DMS 273 (cell line): ENCODE measurements around the gene SRPK1.
"Not testable (repeated sequence)": the region's sequence is repeated elsewhere in the genome, so short reads cannot be mapped to it uniquely, and the experiment has no call there.

Source experiments
- DNase-seq: peaks from one replicate; lab custom pipeline; 2025; ENCODE audit not compliant: unreplicated experiment; lab: John Stamatoyannopoulos, UW

The SRPK1 gene

DNA sequence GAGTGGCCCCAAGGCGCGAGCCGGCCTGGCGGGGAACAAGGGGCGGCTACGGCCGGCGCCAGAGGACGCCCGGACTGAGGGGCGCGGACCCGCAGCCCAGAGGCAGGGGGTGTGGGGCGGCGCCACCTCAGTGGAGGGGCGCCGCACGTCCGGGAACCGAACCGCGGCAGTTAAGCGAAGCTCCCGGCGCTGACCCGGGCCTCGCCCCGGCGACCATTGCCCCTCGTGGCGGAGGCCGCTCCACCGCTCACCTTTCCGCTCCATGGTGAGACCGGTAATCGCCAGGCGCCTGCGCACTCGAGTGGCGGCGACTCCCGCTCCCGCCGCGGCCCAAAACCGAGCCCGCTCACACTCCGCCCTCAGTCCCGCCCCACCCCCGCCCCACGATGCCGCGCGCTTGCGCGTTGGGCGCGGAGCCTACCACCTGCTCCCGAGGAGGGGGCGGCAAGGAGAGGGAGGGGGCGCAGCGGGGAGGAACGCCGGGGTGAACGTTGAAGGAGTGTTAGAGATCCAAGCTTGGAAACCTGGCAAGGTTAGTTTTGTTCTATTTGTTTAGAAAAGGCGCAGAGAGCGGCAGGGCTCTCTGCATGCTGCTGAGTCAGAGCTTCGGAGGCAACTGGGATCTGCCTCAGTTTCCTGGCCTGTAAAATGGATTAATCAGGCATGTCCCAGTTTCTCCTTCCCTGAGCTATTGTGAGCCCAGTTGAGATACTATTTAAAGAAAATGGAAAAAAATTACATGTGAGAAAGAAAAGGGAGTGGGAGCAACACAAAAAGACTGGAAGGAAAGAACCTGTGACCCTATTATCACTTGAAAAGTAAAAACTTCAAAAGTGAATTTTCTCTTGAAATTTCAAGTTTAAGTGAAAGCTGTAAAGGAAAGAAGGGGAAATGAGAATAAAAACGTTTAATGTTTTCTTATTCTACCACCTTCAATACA is at the start of gene SRPK1:
Gene SRPK1, minus strand, starts transcription at position 306 of the 940 bp plus-strand sequence. Its CDS starts 42 bp downstream, at position 264.
- peak; percentile 96 for DNase-seq

DNA sequence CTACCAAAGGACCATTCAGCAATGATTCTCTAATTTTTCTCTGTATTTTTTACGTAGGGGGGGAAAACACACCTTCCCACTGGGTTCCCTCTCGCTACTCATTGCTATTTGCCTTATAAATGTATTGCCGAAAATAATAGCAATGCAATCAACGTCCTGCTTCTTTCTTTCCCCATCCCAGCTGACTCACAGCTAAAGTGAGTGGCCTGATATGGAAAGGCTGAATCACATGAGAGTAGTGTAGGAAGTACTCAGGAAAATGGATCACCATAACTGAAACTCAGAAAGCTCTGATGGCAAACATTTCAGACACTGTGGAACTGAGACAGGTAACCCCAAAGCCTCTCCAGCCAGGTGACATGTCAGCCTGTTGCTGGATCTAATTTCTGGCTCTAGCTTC is 49.3 kb upstream of the SRPK1 start:
- DNase-seq: no peak

DNA sequence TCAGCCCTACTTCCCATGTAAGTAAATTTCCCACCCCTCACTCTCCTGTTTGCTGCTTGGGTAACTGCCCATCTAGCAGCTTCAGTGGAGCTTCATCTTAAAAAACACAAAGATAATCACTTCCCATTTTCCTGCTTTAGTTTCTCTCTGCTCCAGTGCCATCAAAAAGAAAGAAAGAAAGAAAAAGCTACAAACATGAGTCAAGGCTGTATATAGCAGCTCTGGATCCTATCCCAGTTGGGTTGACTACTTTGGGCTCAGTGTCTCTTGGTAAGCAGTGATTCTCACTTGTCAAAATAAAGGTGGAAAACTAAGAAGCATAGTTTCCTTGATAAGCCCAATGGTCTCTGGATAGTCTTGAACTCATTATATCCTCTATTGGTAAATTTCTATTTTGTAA is 48.7 kb upstream of the SRPK1 start:
- no peak for DNase-seq

DNA sequence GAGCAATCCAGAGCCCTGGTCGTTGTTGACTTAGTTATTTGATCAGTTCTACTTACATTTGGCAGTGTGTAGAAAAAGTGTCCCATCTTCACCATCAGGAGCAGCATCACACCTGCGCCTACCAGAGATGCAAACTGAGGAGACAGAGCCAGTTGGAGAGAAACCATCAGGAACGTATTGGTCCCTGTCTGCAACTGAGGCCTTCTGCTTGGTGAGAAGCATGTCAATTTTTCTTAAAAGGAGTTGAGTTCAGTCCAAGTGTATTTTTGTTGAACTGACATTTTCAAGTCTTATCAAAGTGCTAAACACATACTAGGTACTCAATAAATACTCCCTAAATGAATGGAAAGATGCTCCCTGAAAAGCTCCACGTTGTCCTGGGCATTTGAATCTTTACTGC is 47.9 kb upstream of the SRPK1 start:
- no peak for DNase-seq

DNA sequence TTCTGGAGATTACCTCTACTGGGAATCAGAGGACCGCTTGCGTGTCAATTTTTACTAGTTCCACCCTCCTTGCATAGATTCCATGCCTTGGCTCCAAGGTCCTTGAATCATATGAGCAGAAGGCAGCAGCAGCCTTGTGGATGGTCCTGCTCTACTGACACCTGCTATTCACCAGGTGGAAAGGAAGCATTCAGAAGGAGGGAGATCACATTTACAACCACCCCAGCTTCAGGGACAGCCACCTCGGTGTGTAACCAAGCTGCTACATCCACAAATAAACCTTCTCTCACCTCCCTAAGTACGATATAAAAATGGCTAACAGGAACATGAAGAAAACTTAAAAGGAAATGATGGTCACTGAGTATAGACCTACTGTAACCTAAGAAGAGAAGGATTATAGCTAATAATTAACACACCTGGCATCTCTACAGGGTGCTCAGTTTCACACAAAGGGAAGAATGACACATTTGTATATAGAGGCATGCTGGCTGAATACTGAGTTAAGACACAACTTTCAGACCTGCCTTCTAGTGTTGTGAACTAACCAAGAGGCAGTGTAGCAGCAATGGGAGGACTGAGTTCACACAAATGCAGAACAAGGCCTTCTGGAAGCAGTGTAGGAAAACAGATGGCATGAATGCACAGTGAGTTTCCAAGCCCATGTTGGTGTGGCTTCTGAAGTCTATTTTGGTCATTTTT is 46.3 kb upstream of the SRPK1 start:
- DNase-seq: peak; percentile 32

DNA sequence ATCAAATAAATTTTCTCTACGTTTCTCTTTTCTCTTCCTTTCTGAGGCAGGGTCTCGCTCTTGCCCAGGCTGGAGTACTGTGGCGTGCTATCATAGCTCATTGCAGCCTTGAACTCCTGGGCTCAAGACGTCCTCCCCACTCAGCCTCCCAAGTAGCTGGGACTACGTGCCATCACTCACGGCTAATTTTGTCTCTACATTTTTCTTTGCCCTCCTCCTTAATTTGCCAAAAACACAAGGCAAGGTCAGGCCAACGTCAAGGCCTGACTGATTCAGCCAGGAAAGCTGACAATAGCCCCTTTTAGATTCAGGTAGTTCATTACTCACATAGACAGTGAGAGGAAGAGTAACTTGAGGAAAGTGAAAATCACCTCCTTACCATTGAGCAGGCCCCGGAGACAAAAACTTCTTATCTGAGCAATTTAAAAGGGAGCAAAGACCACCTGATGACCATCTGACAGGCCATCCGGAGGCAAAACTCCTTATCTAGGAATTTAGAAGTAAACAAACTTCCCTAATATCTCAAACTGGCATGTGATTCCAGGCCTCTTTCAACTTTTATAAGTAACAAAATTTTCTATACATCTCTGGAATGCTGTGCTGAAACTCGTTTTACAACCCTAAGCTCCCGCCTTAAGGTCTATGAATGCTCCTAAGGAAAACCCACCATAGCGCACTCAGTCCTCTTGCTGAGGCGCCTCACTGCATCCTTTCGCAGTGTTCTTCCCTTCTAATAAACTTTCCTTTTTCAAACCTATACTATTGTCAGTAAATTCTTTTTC is 42.1 kb upstream of the SRPK1 start:
- no peak for DNase-seq

DNA sequence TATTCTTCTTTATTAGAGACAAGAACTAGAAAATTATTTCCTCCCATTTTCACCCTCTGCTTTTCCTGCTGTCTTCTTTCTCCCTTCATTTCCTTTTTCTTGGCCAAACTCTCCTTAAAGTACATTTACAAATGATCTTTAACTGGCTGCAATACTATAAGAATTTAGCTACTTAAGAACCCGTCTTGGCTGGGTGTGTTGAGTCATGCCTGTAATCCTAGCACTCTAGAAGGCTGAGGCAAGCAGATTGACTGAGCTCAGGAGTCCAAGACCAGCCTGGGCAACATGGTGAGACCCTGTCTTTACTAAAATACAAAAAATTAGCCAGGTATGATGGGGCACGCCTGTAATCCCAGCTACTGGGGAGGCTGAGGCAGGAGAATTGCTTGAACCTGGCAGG is 39.3 kb upstream of the SRPK1 start:
- DNase-seq: no peak

DNA sequence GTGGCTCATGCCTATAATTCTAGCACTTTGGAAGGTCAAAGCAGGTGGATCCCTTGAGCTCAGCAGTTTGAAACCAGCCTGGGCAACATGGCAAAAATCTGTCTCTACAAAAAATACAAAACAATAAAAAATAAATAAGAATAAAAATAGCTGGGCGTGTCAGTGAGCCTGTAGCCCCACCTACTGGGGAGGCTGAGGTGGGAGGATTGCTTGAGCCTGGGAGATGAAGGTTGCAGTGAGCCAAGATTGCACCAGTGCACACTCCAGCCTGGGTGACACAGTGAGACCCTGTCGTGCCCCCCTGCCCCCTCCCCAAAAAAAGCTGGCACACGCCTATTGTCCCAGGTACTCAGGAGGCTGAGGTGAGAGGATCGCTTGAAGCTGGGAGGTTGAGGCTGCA is 35.1 kb upstream of the SRPK1 start:
- peak; percentile 14 for DNase-seq

DNA sequence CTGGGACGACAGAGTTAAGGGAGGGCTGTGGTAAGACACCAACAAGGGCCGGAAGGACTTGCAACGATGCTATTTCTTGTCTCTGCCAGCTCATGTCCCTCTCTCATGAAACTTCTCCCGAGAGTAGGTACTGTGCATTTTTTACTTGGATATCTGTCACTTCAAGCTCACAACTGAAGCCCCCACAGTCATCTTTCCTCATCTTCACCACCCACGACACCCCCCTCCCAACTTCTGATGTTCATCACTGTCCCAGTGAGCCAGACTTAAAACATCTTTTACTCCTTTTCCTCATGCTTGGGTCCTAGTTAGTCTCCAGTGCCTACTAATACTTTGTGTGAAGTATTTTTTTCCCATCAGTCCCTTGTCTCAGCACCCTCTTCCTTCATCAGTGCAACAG is 34.6 kb upstream of the SRPK1 start:
- no peak for DNase-seq

DNA sequence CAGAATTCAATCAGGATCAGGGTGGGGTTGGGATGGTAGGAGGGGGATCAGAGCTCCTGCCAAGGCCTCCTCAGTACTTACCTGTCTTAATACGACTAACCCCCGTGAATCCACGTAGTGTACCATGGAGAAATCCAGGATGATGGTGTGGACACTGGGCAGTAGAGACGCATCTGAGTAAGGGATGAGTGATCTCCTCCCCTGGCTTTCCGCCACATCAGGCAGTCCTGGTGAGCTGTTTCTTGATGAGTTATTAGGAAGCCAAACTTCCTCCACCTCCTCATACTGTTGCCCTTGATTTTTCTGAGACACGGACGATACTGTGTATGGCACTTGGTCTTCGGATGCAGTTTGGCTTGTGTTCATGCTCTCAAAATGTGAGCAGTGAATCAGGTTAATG is 34.2 kb upstream of the SRPK1 start:
- DNase-seq: no peak

DNA sequence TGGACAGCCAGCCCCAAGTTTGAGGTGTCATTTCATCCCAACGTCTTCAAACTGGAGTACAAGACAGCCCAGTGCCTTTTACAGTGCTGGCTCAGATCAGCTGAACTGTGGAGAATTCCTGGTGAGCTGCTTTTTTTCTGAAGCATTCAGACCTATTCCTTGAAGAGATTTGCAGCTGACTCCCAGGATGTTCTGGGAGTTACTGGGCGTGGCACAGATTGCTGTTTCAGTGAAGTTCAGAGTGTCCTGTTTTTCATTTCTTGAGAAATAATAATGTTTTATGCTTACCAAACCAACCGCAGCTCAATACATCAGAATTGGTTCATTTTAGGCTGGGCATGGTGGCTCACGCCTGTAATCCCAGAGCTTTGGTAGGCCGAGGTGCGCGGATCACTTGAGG is 33.4 kb upstream of the SRPK1 start:
- no peak for DNase-seq

DNA sequence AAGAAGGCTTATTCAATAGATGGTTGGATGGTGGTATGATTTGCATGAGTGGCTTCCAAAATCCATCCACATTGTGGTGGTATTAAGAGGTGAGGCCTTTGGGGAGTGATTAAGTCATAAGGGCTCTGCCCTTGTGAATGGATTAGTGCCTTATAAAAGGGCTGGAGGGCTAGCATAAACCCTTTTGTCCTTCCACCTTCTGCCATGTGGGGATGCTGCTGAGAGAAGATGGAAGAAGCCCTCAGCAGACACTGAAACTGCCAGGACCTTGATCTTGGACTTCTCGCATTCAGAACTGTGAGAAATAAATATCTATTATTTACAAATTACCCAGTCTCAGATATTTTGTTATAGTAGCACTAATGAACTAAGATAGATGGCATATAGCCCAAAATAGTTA is 27.8 kb upstream of the SRPK1 start:
- DNase-seq: peak; percentile 55

DNA sequence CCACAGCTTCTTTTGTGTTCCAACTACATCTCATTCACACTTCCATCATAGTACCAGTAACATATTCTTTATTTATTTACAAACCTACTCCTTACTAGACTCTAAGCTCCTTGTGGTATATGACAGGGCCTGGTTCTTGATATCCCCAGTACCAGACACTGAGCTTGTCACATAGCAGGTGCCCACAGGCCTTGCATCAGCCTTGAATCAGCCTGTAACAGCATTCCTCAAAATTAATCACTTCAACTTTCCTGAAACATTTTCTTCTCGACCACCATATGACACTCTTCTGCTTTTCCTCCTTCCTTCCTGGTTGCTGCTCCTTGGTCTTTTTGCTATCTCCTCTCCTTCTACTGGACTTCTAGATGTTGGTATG is 24.7 kb upstream of the SRPK1 start:
- DNase-seq: no peak

DNA sequence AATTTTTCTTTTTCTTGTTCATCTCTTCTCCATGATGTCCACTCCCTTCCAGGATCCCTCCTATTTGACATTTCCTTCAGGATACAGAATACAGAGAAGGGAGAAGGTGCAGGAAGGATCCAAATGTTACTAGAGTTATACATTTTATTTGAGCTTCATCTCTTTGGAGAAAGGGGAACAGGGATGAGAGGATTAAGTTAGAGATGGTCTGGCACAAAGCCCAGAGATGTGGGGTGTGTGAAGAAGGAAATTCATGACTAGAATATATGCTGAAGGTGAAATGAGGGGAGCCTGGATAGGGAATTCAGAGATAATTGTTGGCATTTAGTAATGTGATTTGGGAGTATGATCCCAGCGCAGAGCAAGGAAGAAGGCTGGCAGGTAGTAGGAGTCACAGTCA is 22.5 kb upstream of the SRPK1 start:
- no peak for DNase-seq

DNA sequence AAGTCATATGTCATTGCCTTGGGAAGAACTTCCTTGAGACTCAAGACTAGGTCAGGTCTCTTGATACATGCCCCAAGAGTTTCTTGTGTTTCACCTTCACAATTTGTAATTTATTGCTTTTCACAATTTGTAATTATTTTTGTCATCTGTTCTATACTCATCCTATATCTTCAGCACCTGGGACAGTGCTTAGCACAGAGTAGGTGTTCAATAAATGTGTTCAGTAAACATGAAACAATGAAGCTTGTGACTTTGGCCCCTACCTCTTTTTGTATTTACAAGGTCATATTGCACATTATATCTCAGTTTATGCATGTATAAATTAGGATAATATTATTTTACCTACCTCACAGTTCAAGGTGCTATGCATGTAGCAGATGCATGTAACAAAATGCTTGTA is 21.5 kb upstream of the SRPK1 start:
- no peak for DNase-seq

DNA sequence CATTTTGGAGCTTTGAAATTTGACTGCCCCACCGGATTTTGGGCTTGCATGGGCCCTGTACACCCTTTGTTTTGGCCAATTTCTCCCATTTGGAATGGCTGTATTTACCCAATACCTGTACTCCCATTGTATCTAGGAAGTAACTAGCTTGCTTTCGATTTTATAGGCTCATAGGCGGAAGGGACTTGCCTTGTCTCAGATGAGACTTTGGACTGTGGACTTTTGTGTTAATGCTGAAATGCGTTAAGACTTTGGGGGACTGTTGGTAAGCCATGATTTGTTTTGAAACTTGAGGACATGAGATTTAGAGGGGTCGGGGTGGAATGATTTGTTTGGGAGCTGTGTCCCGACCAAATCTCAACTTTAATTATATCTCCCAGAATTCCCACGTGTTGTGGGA is 20.3 kb upstream of the SRPK1 start:
- not testable (repeated sequence) for DNase-seq

DNA sequence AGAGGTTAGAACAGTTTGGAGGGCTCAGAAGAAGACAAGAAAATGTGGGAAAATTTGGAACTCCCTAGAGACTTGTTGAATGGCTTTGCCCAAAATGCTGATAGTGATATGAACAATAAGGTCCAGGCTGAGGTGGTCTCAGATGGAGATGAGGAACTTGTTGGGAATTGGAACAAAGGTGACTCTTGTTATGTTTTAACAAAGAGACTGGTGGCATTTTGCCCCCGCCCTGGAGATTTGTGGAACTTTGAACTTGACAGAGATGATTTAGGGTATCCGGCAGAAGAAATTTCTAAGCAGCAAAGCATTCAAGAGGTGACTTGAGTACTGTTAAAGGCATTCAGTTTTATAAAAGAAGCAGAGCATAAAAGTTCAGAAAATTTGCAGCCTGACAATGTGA is 19.1 kb upstream of the SRPK1 start:
- DNase-seq: not testable (repeated sequence)

DNA sequence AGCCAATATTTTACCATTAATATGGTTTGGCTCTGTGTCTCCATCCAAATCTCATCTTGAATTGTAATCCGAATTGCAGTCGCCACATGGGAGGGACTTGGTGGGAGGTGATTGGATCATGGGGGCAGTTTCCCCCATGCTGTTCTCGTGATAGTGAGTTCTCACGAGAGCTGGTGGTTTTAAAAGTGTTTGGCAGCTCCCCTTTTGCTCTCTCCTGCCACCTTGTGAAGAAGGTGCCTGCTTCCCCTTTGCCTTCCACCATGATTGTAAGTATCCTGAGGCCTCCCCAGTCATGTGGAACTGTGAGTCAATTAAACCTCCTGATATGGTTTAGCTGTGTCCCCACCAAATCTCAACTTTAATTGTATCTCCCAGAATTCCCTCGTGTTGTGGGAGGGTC is 18.4 kb upstream of the SRPK1 start:
- DNase-seq: not testable (repeated sequence)

DNA sequence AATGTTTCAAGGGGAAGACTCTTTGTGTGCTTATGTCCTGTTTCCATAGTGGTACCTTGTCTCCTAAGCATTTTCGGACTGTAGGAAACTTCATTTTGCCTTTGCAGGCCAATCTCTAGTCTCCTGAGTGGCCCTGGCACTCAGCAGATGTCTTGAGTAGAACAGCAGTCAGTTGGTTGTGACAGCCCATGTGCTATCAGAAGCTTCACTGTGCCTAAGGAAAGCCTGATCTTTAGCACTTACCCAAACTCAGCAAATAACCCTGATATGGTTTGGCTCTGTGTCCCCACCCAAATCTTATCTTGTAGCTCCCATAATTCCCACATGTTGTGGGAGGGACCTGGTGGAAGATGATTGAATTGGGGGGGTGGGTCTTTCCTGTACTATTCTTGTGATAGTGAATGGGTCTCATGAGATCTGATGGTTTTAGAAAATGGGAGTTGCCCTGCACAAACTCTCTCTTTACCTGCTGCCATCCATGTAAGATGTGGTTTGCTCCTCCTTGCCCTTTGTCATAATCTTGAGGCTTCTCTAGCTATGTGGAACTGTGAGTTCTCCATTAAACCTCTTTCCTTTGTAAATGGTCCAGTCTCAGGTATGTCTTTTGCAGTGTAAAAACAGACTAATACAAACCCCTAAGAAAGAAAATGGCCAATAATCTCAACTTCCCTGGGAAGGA is 15.9 kb upstream of the SRPK1 start:
- no peak for DNase-seq

DNA sequence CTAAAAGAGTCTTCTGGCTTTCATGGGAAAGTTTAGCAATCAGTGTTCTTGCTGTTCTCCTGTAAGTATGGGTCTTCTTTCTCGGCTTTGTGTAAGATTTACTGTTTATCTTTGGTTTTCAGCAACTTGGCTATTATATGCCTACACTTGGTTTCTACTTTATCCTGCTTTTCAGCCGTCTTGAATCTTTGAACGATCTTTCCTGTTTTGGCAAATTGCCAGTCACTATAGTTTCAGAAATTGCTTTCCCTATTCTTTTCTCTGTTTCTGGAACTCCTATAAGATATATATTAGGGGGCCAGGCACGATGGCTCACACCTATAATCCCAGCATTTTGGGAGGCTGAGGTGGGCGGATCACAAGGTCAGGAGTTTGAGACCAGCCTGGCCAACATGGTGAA is 14.6 kb upstream of the SRPK1 start:
- DNase-seq: no peak

DNA sequence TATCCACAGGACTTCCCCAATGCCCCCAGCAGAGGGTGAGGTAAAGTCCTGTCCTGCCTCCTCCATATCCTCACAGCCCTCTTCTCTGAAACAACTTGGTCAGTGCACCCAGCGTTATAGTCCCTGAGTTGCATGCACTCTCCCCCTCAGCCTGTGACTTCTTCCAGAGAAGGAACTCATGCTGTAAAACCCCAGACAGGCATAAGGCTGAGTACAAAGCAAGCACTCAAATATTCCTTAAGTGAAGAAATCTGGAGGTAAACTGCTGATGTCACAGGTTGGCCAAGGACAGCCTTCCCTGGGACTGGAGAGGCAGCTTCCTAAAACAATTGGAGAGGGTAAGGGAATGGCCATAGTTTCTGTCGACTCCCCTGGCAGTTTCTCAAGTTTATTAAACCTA is 12.9 kb upstream of the SRPK1 start:
- DNase-seq: no peak
